IPS-NIHi7 (cell line): ENCODE results near the gene CACNA1I.

Experiments used
- DNase-seq: peaks from one replicate; pipeline ENCODE4 v3.0.0; 2012; ENCODE audit warnings: mixed read lengths; ENCODE audit errors: extremely low spot score

The CACNA1I gene

GRCh38 chr22:39623603-39624500 lies 53.3 kb downstream of the CACNA1I start:
- peak; percentile 49 for DNase-seq

GRCh38 chr22:39624501-39624821 lies 53.9 kb downstream of the CACNA1I start:
- no peak for DNase-seq

GRCh38 chr22:39625569-39626537 lies 55.3 kb downstream of the CACNA1I start:
- DNase-seq = peak; percentile 47

GRCh38 chr22:39627208-39627607 lies 56.7 kb downstream of the CACNA1I start:
- DNase-seq = no peak

GRCh38 chr22:39627865-39628562 lies 57.5 kb downstream of the CACNA1I start:
- no peak for DNase-seq

- DNase-seq = no peak
Observed at GRCh38 chr22:39628563-39629080, 58.1 kb downstream of the CACNA1I start.

GRCh38 chr22:39629851-39630250 lies 59.3 kb downstream of the CACNA1I start:
- no peak for DNase-seq

- DNase-seq = no peak
Observed at GRCh38 chr22:39630721-39631120, 60.2 kb downstream of the CACNA1I start.

GRCh38 chr22:39631381-39632286 lies 61.1 kb downstream of the CACNA1I start:
- DNase-seq = no peak

GRCh38 chr22:39634530-39635405 lies 64.2 kb downstream of the CACNA1I start:
- peak; percentile 46 for DNase-seq

- no peak for DNase-seq
Observed at GRCh38 chr22:39635719-39636118, 65.2 kb downstream of the CACNA1I start.

GRCh38 chr22:39638958-39639357 lies 68.4 kb downstream of the CACNA1I start:
- no peak for DNase-seq

GRCh38 chr22:39641660-39642310 lies 71.2 kb downstream of the CACNA1I start:
- DNase-seq = no peak

- no peak for DNase-seq
Observed at GRCh38 chr22:39643311-39644083, 72.9 kb downstream of the CACNA1I start.

GRCh38 chr22:39645532-39645931 lies 75.0 kb downstream of the CACNA1I start:
- DNase-seq = no peak

- DNase-seq = no peak
Observed at GRCh38 chr22:39646398-39647063, 76.0 kb downstream of the CACNA1I start.

GRCh38 chr22:39647836-39648629 lies 77.5 kb downstream of the CACNA1I start:
- DNase-seq = no peak
